IPS-NIHi7 (cell line): Measurements from ENCODE around the gene ARAP1.

Source experiments
- DNase-seq: peaks from one replicate; pipeline ENCODE4 v3.0.0; 2012; ENCODE audit warnings: mixed read lengths; ENCODE audit errors: extremely low spot score

ARAP1 gene

DNA sequence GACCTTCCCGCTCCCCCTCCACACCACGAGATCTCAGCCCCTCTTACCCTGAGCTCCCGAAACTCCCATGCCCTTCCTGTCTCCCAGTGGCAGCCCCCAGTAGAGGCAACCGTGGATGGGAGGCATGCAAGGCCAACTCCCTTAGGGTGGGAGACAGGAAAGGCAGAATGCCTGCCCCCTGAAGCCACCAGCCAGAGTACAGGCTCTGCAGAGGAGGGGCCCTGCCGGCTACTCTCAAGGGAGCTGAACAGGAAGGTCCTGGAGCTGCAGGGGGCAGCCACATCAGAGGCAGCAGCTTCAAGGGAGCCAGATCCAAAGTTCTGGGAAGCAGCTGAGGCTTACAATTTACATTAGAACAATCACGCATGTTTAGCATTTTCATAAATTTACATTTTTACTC is 116.3 kb downstream of the ARAP1 start:
- DNase-seq, result peak; percentile 57

DNA sequence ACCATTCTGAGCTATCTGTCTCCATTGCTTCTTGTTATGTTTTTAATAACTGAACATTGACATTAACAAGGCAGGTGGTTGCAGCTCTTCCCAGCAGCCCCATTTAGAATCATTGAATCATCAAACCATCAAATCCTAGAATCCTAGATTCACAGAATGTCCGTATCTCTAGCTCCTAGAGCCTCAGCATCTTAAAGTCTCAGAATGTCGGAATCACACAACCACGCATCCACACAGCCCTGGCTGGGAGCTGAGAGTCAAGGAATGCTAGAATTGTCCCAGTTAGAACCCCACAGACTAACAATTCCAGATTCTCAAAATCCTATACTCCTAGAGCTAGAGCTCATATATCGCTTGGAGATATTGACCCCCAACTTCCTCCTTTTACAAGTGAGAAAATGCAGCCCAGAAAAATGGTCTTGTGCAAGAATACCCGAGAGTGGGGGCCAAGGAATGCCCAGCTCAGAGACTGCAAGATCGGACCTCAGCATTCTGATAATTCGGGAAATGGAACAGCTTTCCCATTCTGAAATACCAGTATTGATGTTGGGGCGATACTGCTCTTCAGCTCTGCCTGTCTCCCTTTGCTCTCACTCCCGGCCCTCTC is 116.8 kb downstream of the ARAP1 start:
- no peak for DNase-seq
